ENCODE measurements around the gene SVIL. TPM values are rescaled to one million over a fixed set of nuclear protein-coding genes. Genes with fewer than 3 reads are reported as not detected.

SVIL gene
- total RNA-seq, 2 donors from 2014 or later, result 92.9 to 524 TPM

DNA sequence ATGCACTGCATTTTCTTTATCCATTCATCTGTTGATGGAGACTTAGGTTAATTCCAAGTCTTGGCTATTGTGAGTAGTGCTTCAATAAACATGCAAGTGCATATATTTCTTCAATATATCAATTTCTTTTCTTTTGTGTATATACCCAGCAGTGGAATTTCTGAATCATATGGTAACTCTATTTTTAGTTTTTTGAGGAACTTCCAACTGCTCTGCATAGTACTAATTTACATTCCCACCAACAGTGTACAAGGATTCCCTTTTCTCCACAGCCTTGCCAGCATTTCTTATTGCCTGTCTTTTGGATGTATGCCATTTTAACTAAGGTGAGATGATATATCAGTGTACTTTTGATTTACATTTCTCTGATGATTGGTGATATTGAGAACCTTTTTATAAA, 200.7 kb downstream of the SVIL start:
- Histone ChIP-seq H3K27ac (no peak overlapping the region), H3K27me3 (replicated peaks; ENCODE audit: insufficient read depth) (no peaks in the 10 kb centered on the region), H3K4me1 (replicated peaks) (no peaks in the 10 kb centered on the region), H3K36me3 (no peaks in the 10 kb centered on the region), H3K4me3 (no peak overlapping the region), H3K9me3 (no peaks in the 10 kb centered on the region)
- no peak for DNase-seq (ENCODE audit: low spot score)
- intact Hi-C loops (cut with DNase I), result no loop called here
- TF ChIP-seq, protein P1, sequence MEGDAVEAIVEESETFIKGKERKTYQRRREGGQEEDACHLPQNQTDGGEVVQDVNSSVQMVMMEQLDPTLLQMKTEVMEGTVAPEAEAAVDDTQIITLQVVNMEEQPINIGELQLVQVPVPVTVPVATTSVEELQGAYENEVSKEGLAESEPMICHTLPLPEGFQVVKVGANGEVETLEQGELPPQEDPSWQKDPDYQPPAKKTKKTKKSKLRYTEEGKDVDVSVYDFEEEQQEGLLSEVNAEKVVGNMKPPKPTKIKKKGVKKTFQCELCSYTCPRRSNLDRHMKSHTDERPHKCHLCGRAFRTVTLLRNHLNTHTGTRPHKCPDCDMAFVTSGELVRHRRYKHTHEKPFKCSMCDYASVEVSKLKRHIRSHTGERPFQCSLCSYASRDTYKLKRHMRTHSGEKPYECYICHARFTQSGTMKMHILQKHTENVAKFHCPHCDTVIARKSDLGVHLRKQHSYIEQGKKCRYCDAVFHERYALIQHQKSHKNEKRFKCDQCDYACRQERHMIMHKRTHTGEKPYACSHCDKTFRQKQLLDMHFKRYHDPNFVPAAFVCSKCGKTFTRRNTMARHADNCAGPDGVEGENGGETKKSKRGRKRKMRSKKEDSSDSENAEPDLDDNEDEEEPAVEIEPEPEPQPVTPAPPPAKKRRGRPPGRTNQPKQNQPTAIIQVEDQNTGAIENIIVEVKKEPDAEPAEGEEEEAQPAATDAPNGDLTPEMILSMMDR (IDR thresholded peaks at IDR 0.05), result no peak
- TF ChIP-seq POLR2AphosphoS5 (IDR thresholded peaks at IDR 0.05), result no peak
- no peak for TF ChIP-seq POLR2A (IDR thresholded peaks at IDR 0.05)

DNA sequence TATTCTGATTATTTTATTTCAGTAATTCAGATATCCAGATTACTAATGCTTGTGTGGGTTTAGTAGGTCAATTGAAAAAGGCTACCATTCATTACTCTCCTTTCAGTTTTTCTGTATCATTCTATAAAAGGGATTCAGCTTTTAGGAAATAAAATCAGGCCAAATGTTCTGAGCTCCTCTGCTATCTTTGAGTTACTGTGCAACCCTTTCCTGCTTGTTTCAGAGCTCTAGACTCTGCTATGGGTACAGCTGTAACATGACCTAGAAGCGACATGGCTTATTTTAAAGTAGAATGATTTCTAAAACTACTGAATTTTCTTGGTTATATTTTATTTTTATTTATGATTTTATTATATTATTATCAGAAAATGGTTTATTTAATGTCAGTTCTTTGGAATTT, 203.1 kb downstream of the SVIL start:
- no peak overlapping the region for H3K4me3 ChIP-seq
- H3K4me1 ChIP-seq (replicated peaks), result no peaks in the 10 kb centered on the region
- H3K9me3 ChIP-seq, result no peaks in the 10 kb centered on the region
- 88% methylated on average over 1 of the region's 1 CpG for WGBS
- no peak overlapping the region for H3K27ac ChIP-seq
- no peaks in the 10 kb centered on the region for H3K36me3 ChIP-seq
- no peaks in the 10 kb centered on the region for H3K27me3 ChIP-seq (replicated peaks; ENCODE audit: insufficient read depth)
- intact Hi-C loops (cut with DNase I), result no loop called here
- no peak for DNase-seq (ENCODE audit: low spot score)
- TF ChIP-seq POLR2A (IDR thresholded peaks at IDR 0.05) (no peak), POLR2AphosphoS5 (IDR thresholded peaks at IDR 0.05) (no peak)
- TF ChIP-seq, protein P1 (IDR thresholded peaks at IDR 0.05), result no peak

DNA sequence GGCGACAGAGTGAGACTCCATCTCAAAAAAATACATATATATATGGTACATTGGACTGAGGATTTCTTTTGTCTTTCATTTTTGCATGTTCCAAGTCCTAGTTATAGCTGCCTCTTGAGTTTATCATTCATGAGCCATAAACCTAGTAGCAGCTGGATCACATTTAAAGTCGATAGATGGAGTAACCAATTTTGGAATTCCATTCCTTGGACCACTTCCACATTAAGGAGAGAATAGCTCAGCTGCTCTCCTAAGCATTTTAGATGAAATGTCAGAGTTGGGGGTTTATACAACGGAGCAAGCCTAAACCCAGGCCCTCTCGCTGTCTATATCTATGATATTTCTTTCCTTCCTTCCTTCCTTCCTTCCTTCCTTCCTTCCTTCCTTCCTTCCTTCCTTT, 204.7 kb downstream of the SVIL start:
- H3K27ac ChIP-seq, result no peak overlapping the region
- TF ChIP-seq POLR2A (IDR thresholded peaks at IDR 0.05), result no peak
- TF ChIP-seq, protein P1 (IDR thresholded peaks at IDR 0.05), result no peak
- no peak for TF ChIP-seq POLR2AphosphoS5 (IDR thresholded peaks at IDR 0.05)
- H3K36me3 ChIP-seq, result no peaks in the 10 kb centered on the region
- 84% methylated on average over 4 of the region's 4 CpGs for WGBS
- H3K9me3 ChIP-seq, result no peaks in the 10 kb centered on the region
- no peaks in the 10 kb centered on the region for H3K4me1 ChIP-seq (replicated peaks)
- H3K27me3 ChIP-seq (replicated peaks; ENCODE audit: insufficient read depth), result no peaks in the 10 kb centered on the region
- no peak overlapping the region for H3K4me3 ChIP-seq
- intact Hi-C loops (cut with DNase I), result no loop called here
- DNase-seq (ENCODE audit: low spot score), result no peak

DNA sequence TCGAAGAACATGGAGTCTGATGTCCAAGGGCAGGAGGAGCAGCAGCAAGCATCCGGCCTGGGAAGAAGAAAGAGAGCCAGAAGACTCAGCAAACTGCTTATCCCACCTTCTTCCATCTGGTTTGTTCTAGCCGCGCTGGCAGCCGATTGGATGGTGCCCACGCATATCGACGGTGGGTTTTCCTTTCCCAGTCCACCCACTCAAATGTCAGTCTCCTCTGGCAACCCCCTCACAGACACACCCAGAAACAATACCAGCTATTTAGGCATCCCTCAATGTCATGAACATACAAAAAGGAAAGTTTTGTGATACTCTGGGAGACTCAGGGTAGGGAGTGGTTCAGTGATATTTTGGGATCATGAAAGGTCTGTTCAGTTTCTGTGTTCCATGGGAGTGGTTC, 206.3 kb downstream of the SVIL start:
- TF ChIP-seq, protein P1 (IDR thresholded peaks at IDR 0.05), result no peak
- TF ChIP-seq POLR2AphosphoS5 (IDR thresholded peaks at IDR 0.05), result no peak
- no peak for TF ChIP-seq POLR2A (IDR thresholded peaks at IDR 0.05)
- no peak for DNase-seq (ENCODE audit: low spot score)
- Histone ChIP-seq H3K27me3 (replicated peaks; ENCODE audit: insufficient read depth) (no peaks in the 10 kb centered on the region), H3K27ac (no peak overlapping the region), H3K36me3 (no peaks in the 10 kb centered on the region), H3K9me3 (no peaks in the 10 kb centered on the region), H3K4me1 (replicated peaks) (no peaks in the 10 kb centered on the region), H3K4me3 (no peak overlapping the region)
- intact Hi-C loops (cut with DNase I), result no loop called here
- WGBS, result 95% methylated on average over 8 of the region's 8 CpGs

DNA sequence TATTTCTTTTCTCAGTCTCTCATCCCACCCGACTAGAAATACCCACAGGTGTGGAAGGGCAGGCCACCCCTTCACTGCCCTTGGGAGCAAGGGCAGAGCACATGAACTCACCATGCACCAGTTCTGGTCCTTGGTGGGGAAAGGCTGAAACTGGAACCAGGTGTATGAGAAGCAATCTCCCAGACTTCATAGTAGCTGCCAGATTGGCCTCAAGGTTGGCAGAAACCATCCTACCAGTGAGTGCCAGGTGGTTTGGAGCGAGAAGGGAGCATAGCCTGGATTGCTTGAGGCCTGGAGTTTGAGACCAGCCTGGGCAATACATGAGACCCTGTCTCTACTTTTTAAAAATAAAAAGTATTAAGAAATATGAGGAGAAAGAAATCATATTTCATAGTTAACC, 207.1 kb downstream of the SVIL start:
- no peaks in the 10 kb centered on the region for H3K4me1 ChIP-seq (replicated peaks)
- no peak for TF ChIP-seq POLR2A (IDR thresholded peaks at IDR 0.05)
- TF ChIP-seq POLR2AphosphoS5 (IDR thresholded peaks at IDR 0.05), result no peak
- TF ChIP-seq, protein P1 (IDR thresholded peaks at IDR 0.05), result no peak
- intact Hi-C loops (cut with DNase I), result no loop called here
- H3K36me3 ChIP-seq, result no peaks in the 10 kb centered on the region
- no peak overlapping the region for H3K4me3 ChIP-seq
- no peaks in the 10 kb centered on the region for H3K27me3 ChIP-seq (replicated peaks; ENCODE audit: insufficient read depth)
- no peak for DNase-seq (ENCODE audit: low spot score)
- H3K27ac ChIP-seq, result no peak overlapping the region
- H3K9me3 ChIP-seq, result no peaks in the 10 kb centered on the region
- WGBS, result 82% methylated on average over 2 of the region's 2 CpGs
